GM10847 (cell line): Measurements from ENCODE around the gene GH2.

Experiments
- POLR2A ChIP-seq: IDR thresholded peaks from 2 replicates; pipeline ENCODE4 v1.6.1; 2011; ENCODE audit not compliant: insufficient read length; ENCODE audit errors: extremely low read depth

GH2 gene

GRCh38 chr17:63832014-63832413, 49.7 kb downstream of the GH2 start:
- TF ChIP-seq POLR2A, result no peak

- no peak for TF ChIP-seq POLR2A
These were observed 50.2 kb downstream of the GH2 start for GRCh38 chr17:63831505-63831904.

- no peak for TF ChIP-seq POLR2A
These were observed 50.7 kb downstream of the GH2 start for GRCh38 chr17:63830904-63831491.

GRCh38 chr17:63830278-63830677, 51.5 kb downstream of the GH2 start:
- no peak for TF ChIP-seq POLR2A
